GM12801 (cell line): Measurements from ENCODE around the gene GPN1.

ENCODE experiments used
- TF ChIP-seq, protein P1 (sequence below): IDR thresholded peaks from one replicate; pipeline ENCODE4 v1.5.1; 2011; ENCODE audit warnings: control low read depth; ENCODE audit not compliant: insufficient read length; ENCODE audit errors: extremely low read depth

GPN1 gene

GRCh38 chr2:27621524-27621923 is 7.3 kb upstream of the GPN1 start:
- TF ChIP-seq, protein P1, sequence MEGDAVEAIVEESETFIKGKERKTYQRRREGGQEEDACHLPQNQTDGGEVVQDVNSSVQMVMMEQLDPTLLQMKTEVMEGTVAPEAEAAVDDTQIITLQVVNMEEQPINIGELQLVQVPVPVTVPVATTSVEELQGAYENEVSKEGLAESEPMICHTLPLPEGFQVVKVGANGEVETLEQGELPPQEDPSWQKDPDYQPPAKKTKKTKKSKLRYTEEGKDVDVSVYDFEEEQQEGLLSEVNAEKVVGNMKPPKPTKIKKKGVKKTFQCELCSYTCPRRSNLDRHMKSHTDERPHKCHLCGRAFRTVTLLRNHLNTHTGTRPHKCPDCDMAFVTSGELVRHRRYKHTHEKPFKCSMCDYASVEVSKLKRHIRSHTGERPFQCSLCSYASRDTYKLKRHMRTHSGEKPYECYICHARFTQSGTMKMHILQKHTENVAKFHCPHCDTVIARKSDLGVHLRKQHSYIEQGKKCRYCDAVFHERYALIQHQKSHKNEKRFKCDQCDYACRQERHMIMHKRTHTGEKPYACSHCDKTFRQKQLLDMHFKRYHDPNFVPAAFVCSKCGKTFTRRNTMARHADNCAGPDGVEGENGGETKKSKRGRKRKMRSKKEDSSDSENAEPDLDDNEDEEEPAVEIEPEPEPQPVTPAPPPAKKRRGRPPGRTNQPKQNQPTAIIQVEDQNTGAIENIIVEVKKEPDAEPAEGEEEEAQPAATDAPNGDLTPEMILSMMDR, result no peak

GRCh38 chr2:27622921-27623384 is 5.9 kb upstream of the GPN1 start:
- TF ChIP-seq, protein P1, result no peak

DNA sequence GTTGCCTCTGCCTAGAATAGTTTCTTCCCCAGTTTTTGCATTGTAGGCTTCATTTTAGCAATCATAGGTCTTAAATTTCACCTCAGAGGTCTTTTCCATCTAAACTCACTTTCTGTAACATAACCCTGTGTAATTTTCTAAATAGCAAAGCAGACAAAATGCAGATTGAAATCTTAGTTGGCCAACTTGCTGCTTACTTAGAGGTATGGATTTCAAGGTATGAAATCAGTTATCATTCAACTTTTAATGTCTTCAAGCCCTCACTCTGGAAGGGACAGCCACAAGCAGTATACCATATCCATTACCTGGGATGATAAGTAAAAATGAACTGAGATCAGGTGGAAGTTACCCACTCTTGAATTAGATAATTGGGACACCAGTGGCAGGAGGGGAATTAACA is 3.9 kb upstream of the GPN1 start:
- TF ChIP-seq, protein P1, result no peak

DNA sequence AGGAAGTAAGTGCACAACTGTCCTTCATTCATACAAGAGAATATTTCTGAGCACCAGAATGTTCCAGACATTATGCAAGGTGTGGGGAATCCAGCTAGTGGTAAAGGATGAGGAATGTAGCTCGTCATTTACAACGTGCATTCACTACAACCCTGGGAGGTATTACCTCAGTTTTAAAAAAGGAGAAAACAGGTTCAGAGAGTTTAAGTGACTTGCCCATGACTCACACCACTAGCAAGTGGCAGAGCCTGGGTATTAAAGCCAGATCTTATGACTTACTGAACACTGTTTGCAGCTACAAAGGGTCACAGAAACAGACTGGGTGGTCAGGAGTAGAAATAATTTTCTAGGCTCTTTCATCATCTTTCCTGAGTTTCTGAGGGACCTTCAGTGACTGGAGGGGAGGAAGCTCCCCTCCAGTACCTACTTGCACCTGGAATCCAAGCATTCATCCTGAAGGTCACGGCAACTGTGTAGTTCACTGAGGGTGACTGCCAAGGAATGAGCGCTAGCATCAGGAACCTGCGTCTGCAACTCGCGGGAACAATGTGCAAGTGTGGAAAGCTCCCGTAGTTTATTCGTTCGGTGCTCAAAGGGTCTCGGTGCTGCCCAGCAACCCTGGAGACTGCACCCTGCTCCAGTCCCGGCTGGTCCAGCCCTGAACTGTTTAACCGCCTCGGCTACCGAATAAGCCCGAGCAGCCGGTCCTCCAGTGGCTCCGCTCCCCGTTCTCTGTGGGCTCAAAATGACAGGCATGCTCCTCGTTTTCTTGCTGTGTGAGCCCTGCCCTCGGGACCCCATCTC is 685 bp upstream of the GPN1 start:
- TF ChIP-seq, protein P1, result no peak

- TF ChIP-seq, protein P1, result no peak
Measured at GRCh38 chr2:27634291-27634690, 5.4 kb downstream of the GPN1 start.

GRCh38 chr2:27636766-27637165 is 7.9 kb downstream of the GPN1 start:
- TF ChIP-seq, protein P1, result no peak

GRCh38 chr2:27638037-27638637 is 9.3 kb downstream of the GPN1 start:
- TF ChIP-seq, protein P1, result no peak
